Hypothalamus (tissue), 51 donors: Measurements from ENCODE around the gene CDR2.
"Not testable (repeated sequence)": the region's sequence is repeated elsewhere in the genome, so short reads cannot be mapped to it uniquely, and the experiment has no call there.

Experiments
- DNase-seq, 51 donors: peaks; one replicate each; lab custom pipeline; 2025; lab: John Stamatoyannopoulos, UW

The CDR2 gene

GRCh38 chr16:22353191-22353919 lies 21.1 kb downstream of the CDR2 start:
- no peak for DNase-seq

GRCh38 chr16:22352723-22353122 lies 21.7 kb downstream of the CDR2 start:
- DNase-seq, result no peak

- DNase-seq, result no peak
Observed at GRCh38 chr16:22352140-22352539, 22.3 kb downstream of the CDR2 start.

DNA sequence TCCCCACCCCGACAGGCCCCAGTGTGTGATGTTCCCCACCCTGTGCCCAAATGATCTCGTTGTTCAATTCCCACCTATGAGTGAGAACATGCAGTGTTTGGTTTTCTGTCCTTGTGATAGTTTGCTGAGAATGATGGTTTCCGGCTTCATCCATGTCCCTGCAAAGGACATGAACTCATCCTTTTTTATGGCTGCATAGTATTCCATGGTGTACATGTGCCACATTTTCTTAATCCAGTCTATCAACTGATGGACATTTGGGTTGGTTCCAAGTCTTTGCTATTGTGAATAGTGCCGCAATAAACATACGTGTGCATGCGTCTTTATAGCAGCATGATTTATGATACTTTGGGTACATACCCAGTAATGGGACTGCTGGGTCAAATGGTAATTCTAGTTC lies 23.4 kb downstream of the CDR2 start:
- not testable (repeated sequence) for DNase-seq

- DNase-seq, result no peak
Observed at GRCh38 chr16:22348291-22348690, 26.1 kb downstream of the CDR2 start.

DNA sequence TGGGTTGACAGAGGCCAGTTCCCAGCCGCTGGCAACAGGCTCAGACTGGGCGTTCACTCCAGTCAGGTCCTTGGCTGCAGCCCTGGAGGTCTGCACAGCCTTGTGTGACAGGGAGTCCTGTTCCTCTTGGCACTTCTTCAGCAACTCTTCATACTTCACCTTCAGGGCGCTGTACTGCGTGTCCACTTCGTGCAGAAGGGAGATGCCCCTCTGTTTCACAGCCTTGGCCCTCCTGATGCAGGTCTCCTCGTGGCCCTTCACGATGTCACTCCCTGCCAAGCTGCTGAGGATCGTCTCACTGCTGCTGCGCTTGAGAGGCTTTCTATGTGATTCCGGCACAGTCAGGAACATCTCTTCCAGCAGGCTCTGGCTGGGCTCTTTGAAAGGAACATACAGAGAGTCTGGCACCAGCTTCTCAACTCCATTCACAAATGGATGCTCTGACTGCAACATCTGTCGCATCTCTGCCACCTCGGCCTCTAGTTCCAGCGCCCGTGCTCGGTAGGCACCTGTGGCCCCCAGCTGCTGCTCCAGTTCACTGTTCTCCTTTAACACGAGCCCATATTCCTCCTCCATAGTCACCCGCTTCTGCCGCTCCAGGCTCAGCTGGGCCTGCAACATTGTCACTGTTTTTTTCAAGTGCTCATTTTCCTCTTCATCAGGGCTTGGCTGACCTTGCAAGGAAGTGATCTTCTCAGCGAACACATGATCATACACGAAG lies 27.2 kb downstream of the CDR2 start:
- peak in 13 of 51 donors; percentile 7 to 47 (median 25) for DNase-seq

DNA sequence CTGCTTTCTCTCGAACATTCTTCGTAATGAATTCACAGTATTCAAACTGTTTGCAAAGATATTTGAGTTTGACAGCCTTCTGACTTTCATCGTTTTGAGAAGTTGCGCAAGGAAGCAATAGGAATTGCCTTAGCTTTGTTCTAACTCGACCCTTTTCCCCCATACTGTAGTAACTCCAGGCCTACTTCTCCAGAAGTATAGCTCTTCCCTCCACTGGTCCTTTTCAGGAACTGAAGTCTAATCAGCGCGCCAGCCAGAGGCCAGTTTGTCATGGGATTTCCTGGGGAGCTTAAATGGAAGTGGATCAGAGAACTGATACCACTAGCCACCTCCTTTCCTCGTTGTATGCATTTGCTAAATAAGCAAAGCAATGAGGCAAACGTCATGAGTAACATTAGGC lies 27.9 kb downstream of the CDR2 start:
- DNase-seq, result peak in 2 of 51 donors; percentile 6

DNA sequence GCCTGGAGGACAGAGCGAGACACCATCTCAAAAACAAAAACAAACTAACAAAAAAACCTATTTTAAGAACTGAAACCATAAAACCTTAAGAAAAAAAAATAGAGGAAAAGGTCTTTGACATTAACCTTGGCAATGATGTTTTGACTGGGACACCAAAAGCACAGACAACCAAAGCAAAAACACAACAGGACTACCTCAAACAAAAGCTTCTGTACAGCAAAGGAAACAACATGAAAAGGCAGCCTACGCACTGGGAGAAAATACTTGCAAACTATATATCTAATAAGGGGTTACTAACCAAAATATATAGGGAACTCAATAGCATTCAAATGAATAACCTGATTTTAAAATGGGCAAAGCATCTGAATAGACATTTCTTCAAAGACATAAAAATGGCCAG lies 32.3 kb downstream of the CDR2 start:
- no peak for DNase-seq

- no peak for DNase-seq
Observed at GRCh38 chr16:22340945-22341344, 33.5 kb downstream of the CDR2 start.

- no peak for DNase-seq
Observed at GRCh38 chr16:22337849-22338635, 36.4 kb downstream of the CDR2 start.

GRCh38 chr16:22337045-22337444 lies 37.4 kb downstream of the CDR2 start:
- DNase-seq, result no peak

DNA sequence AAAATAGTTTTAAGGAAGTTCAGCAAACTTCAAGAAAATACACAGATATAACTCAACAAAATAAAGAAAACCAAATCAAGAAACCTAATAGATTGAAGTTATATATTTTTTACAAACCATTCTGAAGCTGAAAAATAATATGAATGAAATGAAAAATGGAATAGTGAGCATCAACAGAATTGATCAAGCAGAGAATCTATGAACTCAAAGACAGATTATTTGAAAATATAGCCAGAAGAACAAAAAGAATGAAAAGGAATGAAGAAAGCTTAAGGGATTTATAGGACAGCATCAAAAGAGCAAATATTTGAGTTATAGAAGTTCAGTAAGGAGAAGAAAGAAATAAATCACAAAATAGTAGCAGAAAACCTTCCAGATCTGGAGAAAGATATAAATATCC lies 37.8 kb downstream of the CDR2 start:
- DNase-seq, result no peak

- DNase-seq, result no peak
Observed at GRCh38 chr16:22335668-22336246, 38.7 kb downstream of the CDR2 start.

DNA sequence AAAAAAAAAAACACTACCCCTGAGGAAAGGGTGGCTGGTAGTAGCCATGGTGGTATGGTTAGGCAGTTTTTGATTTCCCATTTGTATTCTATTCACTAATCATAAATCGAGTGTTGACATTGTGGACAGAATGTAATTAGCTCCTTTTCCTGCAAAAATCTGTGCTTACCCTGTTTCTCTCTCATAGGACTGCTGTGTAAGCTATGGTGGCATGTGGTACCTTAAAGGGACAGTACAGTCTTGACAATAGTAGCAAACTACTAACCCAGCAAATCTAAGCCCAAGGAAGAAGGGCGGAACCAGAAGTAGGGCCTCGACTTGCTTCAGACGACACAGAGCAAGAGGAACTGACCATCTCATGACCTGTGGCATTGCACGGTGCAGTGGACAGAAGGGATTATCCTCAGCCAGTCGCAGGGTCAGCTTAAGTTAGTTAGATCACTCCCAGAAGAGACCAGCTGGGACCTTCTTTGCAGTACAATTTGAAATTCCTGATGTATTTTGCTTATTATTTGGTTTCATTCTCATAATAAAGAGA lies 40.9 kb downstream of the CDR2 start:
- no peak for DNase-seq

DNA sequence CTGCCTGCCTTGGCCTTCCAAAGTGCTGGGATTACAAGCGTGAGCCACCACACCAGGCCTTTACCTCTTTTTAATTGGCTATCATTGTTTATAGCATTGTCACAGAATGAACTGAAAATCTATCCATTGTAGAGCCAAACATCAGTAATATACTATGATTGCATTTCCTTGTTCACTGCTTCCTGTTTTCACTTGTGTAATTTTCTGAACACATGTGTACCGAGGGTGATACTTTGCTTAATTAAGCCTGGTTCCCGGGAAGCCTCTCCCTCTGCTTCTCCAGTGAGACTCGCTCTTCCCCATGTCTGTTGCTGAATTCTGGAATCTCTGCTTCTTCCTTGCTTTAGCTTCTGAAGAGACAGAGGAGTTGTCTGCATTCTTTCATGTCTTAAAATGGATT lies 44.1 kb downstream of the CDR2 start:
- no peak for DNase-seq

GRCh38 chr16:22329199-22329695 lies 45.2 kb downstream of the CDR2 start:
- no peak for DNase-seq

- DNase-seq, result no peak
Observed at GRCh38 chr16:22328081-22328725, 46.2 kb downstream of the CDR2 start.

DNA sequence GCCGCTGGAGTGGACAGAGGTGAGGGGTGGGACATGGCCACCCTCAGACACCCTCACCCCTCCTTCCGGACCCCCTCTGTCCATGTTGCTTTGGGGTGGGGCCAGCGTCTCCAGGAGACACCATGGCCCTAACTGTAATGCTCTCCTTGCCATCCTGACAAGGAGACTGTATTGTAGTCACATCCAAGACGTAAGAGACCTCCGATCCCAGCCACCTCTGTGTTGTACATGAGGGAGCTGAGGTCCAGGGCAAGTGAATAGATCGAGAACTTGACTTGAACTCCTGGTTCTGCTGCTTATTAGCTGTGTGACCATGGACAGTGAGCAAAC lies 47.0 kb downstream of the CDR2 start:
- no peak for DNase-seq

DNA sequence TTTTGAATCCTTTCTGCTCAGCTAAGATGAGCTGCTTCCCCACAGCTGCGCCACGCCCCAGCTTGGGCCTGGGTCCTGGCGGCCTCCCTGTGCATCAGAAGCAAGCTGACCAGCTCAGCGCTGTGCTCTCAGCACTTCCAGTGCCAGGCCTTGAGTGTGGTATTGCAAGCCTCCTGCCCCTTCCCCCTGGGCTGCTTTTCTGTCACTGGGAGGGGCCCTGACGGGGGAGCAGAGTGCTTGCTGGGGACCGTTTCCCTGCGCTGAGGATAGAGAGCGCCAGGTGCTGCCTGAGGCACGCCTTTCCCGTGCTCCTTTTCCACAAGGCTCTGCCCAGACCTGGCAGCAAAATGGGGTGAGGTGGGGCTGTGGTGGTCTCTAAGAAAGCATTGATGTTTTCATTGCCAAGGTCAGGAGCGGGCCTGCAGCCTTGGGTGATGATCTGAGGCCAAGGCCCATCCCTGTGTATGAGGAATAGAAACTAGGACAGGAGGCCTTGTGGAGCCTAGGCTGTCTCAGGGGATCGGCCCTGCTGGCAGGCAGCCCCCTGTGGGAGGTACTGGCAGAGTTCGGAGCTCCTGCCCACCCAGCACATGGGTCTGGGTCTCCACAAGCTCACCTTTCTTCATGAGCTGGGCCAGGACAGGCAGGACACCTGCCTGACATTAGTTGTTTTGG lies 47.5 kb downstream of the CDR2 start:
- no peak for DNase-seq

DNA sequence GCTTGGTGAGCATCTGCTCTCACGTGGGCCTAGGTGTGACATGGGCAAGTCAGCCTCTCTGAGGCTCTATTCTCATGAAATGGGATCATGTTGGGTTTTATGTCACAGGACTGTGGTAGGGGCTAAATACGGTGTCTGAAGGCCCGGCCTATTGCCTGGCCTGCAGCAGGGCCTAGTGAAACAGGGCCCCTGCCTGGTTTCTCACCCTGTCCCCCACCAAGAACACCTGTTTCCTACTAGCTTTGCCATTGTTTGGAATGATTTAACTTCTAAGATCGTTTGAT lies 48.1 kb downstream of the CDR2 start:
- DNase-seq, result no peak
